ENCODE data around the gene TSPO2. TPM values are rescaled to one million over a fixed set of nuclear protein-coding genes. Genes with fewer than 3 reads are reported as not detected.

TSPO2 gene
- polyA plus RNA-seq, 1 donor (not counting 4 experiments of a cell fraction or from before 2014, with no cell fraction given): not detected

GRCh38 chr6:41049521-41049920, 7.3 kb downstream of the TSPO2 start:
- no peak overlapping the region for H3K4me3 ChIP-seq (ENCODE audit: control insufficient read depth in 2 of 3, extremely low read depth in 1 of 3, insufficient read depth in 2 of 3, low read depth in 1 of 3, low read length in 3 of 3)
- H3K9ac ChIP-seq (ENCODE audit: control insufficient read depth, extremely low read depth, insufficient read depth, low read length): no peak overlapping the region
- H3K9me3 ChIP-seq (ENCODE audit: control insufficient read depth, low read depth, low read length): no peaks in the 10 kb centered on the region
- H3K4me1 ChIP-seq (ENCODE audit: control insufficient read depth, extremely low read depth, insufficient read depth, low read length): peaks cover 14% of the 10 kb centered on the region
- H3K27me3 ChIP-seq (ENCODE audit: control insufficient read depth, extremely low read depth, insufficient read depth, low read length): no peaks in the 10 kb centered on the region
- no peaks in the 10 kb centered on the region for H4K20me1 ChIP-seq (ENCODE audit: control insufficient read depth, extremely low read depth, insufficient read depth, low read length)
- DNase-seq (ENCODE audit: low read depth, low spot score) (no peak), FAIRE-seq (no peak)
- TF ChIP-seq EZH2 (IDR thresholded peaks at IDR 0.05; ENCODE audit: low read length) (no peak), CTCF (optimal IDR thresholded peaks at IDR 0.05 in 1 of 3, IDR thresholded peaks at IDR 0.05 in 1 of 3, conservative IDR thresholded peaks at IDR 0.05 in 1 of 3; ENCODE audit: extremely low read depth in 1 of 3, insufficient read depth in 2 of 3, low read length in 3 of 3) (no peak)
- no peaks in the 10 kb centered on the region for H3K9me1 ChIP-seq (ENCODE audit: control insufficient read depth, extremely low read depth, insufficient read depth, low read length)
- H3K27ac ChIP-seq (ENCODE audit: control insufficient read depth, insufficient read depth, low read length): no peak overlapping the region
- no peak overlapping the region for H3K4me2 ChIP-seq (ENCODE audit: control insufficient read depth, extremely low read depth, insufficient read depth, low read depth, low read length)
- H2AFZ ChIP-seq (ENCODE audit: control insufficient read depth, low read length): no peak overlapping the region
- dilution Hi-C loops (cut with MboI; ENCODE audit: extremely low pct_ligation_motif_present, low sequenced_read_pairs): no loop called here
- no peaks in the 10 kb centered on the region for H3K79me2 ChIP-seq (ENCODE audit: control insufficient read depth, insufficient read depth, low read length)
- H3K36me3 ChIP-seq (ENCODE audit: control insufficient read depth in 2 of 2, extremely low read depth in 1 of 2, insufficient read depth in 2 of 2, low read length in 2 of 2): no peaks in the 10 kb centered on the region

DNA sequence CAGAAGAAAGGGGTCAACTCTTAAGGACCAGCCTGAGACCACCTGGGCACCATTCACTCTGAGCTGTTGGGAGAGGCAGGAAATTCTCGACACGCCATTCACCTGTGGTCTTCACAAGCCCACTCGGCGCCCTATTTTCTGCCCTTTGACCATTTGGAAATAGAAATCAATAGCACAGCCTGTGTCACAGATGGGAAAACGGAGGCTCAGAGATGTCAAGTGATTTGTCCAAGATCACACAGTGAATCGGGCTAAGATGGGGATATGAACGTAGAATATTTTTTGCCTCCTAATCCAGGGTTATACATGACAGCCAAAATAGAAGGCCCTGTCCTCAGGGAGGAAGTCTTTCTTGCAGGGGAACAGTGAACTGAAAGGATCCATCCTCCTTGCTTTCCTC, 7.7 kb downstream of the TSPO2 start:
- no peaks in the 10 kb centered on the region for H3K27me3 ChIP-seq (ENCODE audit: control insufficient read depth, extremely low read depth, insufficient read depth, low read length)
- H3K9ac ChIP-seq (ENCODE audit: control insufficient read depth, extremely low read depth, insufficient read depth, low read length): no peak overlapping the region
- no peaks in the 10 kb centered on the region for H3K79me2 ChIP-seq (ENCODE audit: control insufficient read depth, insufficient read depth, low read length)
- no peaks in the 10 kb centered on the region for H3K36me3 ChIP-seq (ENCODE audit: control insufficient read depth in 2 of 2, extremely low read depth in 1 of 2, insufficient read depth in 2 of 2, low read length in 2 of 2)
- H4K20me1 ChIP-seq (ENCODE audit: control insufficient read depth, extremely low read depth, insufficient read depth, low read length): no peaks in the 10 kb centered on the region
- H3K4me1 ChIP-seq (ENCODE audit: control insufficient read depth, extremely low read depth, insufficient read depth, low read length): peaks cover 14% of the 10 kb centered on the region
- DNase-seq (ENCODE audit: low read depth, low spot score) (no peak), FAIRE-seq (no peak)
- H3K4me2 ChIP-seq (ENCODE audit: control insufficient read depth, extremely low read depth, insufficient read depth, low read depth, low read length): no peak overlapping the region
- dilution Hi-C loops (cut with MboI; ENCODE audit: extremely low pct_ligation_motif_present, low sequenced_read_pairs): no loop called here
- H3K9me3 ChIP-seq (ENCODE audit: control insufficient read depth, low read depth, low read length): no peaks in the 10 kb centered on the region
- TF ChIP-seq CTCF (optimal IDR thresholded peaks at IDR 0.05 in 1 of 3, IDR thresholded peaks at IDR 0.05 in 1 of 3, conservative IDR thresholded peaks at IDR 0.05 in 1 of 3; ENCODE audit: extremely low read depth in 1 of 3, insufficient read depth in 2 of 3, low read length in 3 of 3) (no peak), EZH2 (IDR thresholded peaks at IDR 0.05; ENCODE audit: low read length) (no peak)
- no peaks in the 10 kb centered on the region for H3K9me1 ChIP-seq (ENCODE audit: control insufficient read depth, extremely low read depth, insufficient read depth, low read length)
- H3K27ac ChIP-seq (ENCODE audit: control insufficient read depth, insufficient read depth, low read length): no peak overlapping the region
- no peak overlapping the region for H2AFZ ChIP-seq (ENCODE audit: control insufficient read depth, low read length)
- no peak overlapping the region for H3K4me3 ChIP-seq (ENCODE audit: control insufficient read depth in 2 of 3, extremely low read depth in 1 of 3, insufficient read depth in 2 of 3, low read depth in 1 of 3, low read length in 3 of 3)

Measured in keratinocyte (primary cell).